ENCODE measurements around the gene RC3H1.

Gene RC3H1

DNA sequence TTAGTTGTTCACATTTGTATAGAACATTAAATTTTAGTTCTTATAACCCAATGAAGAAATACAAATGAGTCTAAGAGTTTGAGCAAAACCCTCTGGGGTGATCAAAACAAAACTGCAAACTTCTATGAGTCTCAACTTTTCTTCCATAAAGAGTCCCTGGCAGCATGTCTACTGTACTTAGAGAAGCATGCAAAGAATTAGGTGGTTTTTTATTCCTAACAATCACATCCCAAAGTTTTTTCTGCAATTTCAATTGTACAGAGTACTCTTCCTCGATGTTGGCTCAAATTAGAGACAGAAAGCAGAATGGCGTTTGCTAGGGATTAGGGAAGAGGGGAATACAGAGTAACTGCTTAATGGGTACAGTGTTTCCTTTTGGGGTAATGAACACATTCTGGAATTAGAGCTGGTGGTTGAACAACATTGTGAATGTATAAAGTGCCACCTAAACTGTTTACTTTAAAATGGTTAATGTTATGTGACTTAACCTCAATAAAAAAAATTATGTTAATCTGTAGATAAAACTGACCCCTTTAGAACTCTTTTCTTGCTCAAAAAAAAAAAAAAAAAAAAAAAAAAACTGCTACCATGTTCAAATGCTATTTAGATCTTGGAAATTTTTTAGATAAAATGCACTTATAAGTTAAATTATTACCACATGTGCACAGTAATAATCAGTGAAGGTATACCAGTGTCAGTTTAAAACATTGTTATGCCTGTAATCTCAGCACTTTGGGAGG lies 4.8 kb downstream of the RC3H1 start:
- TF ChIP-seq CTCF (IDR thresholded peaks at IDR 0.05) = no peak

DNA sequence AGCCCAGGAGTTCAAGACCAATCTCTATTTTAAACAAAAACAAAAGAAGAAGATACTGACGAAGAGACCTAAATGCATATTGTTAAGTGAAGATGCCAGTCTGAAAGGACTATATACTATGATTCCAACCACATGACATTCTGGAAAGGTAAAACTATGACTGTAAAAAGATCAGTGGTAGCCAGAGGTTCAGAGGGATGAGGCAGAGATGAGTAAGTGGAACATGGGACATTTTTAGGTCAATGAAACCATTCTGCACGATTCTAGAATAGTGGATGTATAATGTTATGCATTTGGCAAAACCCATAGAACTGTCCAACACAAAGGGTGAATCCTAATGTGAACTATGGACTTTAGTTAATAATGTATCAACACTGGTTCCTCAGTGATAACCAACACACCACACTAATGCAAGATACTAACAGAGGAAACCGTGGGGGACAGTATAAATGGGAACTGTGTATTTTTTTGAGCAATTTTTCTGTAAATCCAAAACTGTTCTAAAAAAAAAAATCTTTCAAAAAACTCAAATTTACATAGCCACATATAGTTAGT lies 8.2 kb downstream of the RC3H1 start:
- TF ChIP-seq CTCF (IDR thresholded peaks at IDR 0.05) = no peak

- no peak for TF ChIP-seq CTCF (IDR thresholded peaks at IDR 0.05)
Measured at GRCh38 chr1:174008979-174009378, 13.2 kb downstream of the RC3H1 start.

DNA sequence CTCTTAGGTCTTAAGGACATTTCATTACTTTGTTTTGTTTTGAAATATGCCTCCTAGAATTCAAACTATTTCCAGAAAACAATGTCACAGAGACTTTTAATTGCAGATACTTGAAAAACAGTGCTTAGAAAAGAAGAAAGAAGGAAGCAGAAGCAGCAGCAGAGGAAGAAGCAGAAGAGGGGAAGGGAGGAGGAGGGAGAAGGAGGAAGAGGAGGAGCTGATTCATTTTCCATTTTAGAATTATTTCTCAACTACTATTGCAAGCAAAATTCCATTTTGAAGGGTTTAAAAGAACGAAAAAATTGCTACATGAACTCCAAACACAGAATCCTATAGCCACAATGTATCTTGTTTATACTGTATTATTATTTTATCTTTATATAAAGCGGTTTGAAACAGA lies 13.9 kb downstream of the RC3H1 start:
- TF ChIP-seq CTCF (IDR thresholded peaks at IDR 0.05) = no peak

DNA sequence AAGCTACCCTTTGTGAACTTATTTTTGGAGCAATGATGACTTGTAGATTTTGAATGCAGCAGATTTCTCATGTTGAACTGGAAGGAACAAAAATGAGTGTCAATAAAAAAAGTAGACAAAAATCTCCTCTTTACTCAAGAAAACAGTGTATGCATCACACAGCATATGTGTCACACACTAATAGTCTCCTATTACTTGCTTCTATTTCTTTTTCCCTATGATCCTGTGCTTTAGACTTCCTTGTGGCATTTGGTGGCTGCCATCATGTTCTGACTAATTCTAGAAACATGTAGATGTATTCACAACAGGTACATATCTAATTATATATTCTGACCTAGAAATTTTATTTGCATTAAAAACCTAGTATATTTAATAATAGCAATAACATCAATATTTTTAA lies 14.3 kb downstream of the RC3H1 start:
- TF ChIP-seq CTCF (IDR thresholded peaks at IDR 0.05) = no peak

- TF ChIP-seq CTCF (IDR thresholded peaks at IDR 0.05) = no peak
Measured at GRCh38 chr1:174005032-174005431, 17.1 kb downstream of the RC3H1 start.

- no peak for TF ChIP-seq CTCF (IDR thresholded peaks at IDR 0.05)
Measured at GRCh38 chr1:174003867-174004266, 18.3 kb downstream of the RC3H1 start.

Data from LNCAP (cell line).